ENCODE data around the gene FAM168B.

Gene FAM168B

GRCh38 chr2:131036696-131037397 is 56.4 kb downstream of the FAM168B start:
- DNase-seq (ENCODE audit: extremely low spot score), result no peak
- CTCF ChIA-PET, result interaction anchor here (1.5 kb wide), 1 partner anchor 15 kb away, joined by 3 read pairs; no protein-coding TSS in a partner anchor

GRCh38 chr2:131036269-131036668 is 57.0 kb downstream of the FAM168B start:
- TF ChIP-seq CTCF (IDR thresholded peaks at IDR 0.05; ENCODE audit: control extremely low read depth, extremely low read depth, low read depth, missing control alignments), result no peak
- ChIA-PET CTCF (interaction anchor here (1.5 kb wide), 1 partner anchor 15 kb away, joined by 3 read pairs; no protein-coding TSS in a partner anchor), POLR2A (no interaction called here)
- DNase-seq (ENCODE audit: extremely low spot score), result no peak

More at GRCh38 chr2:131036696-131037397, 56.4 kb downstream of the FAM168B start:
- no peak for TF ChIP-seq CTCF (IDR thresholded peaks at IDR 0.05; ENCODE audit: control extremely low read depth, extremely low read depth, low read depth, missing control alignments)
- POLR2A ChIA-PET, result no interaction called here

GRCh38 chr2:131035826-131036231 is 57.4 kb downstream of the FAM168B start:
- DNase-seq (ENCODE audit: extremely low spot score), result no peak
- ChIA-PET CTCF (interaction anchor here (1.5 kb wide), 1 partner anchor 16 kb away, joined by 3 read pairs; no protein-coding TSS in a partner anchor), POLR2A (no interaction called here)
- TF ChIP-seq CTCF (IDR thresholded peaks at IDR 0.05; ENCODE audit: control extremely low read depth, extremely low read depth, low read depth, missing control alignments), result no peak

GRCh38 chr2:131035112-131035825 is 58.0 kb downstream of the FAM168B start:
- TF ChIP-seq CTCF (IDR thresholded peaks at IDR 0.05; ENCODE audit: control extremely low read depth, extremely low read depth, low read depth, missing control alignments), result no peak
- POLR2A ChIA-PET, result no interaction called here
- DNase-seq (ENCODE audit: extremely low spot score), result no peak
- CTCF ChIA-PET, result interaction anchor here (1.5 kb wide), 1 partner anchor 16 kb away, joined by 3 read pairs; no protein-coding TSS in a partner anchor

GRCh38 chr2:131034122-131035051 is 58.9 kb downstream of the FAM168B start:
- no peak for TF ChIP-seq CTCF (IDR thresholded peaks at IDR 0.05; ENCODE audit: control extremely low read depth, extremely low read depth, low read depth, missing control alignments)
- ChIA-PET POLR2A (no interaction called here), CTCF (no interaction called here)
- no peak for DNase-seq (ENCODE audit: extremely low spot score)

- ChIA-PET POLR2A (no interaction called here), CTCF (no interaction called here)
- TF ChIP-seq CTCF (IDR thresholded peaks at IDR 0.05; ENCODE audit: control extremely low read depth, extremely low read depth, low read depth, missing control alignments), result no peak
- DNase-seq (ENCODE audit: extremely low spot score), result no peak
These were observed 59.5 kb downstream of the FAM168B start for GRCh38 chr2:131033786-131034121.

Measured in GM10248 (cell line).